NB4 (cell line): ENCODE data around the gene CHAF1B.

Experiments
- POLR2A ChIP-seq: IDR thresholded peaks from 2 replicates; pipeline ENCODE4 v1.6.1; 2011; ENCODE audit warnings: mild to moderate bottlenecking; ENCODE audit not compliant: insufficient read length; ENCODE audit errors: extremely low read depth
- TF ChIP-seq, protein P1 (sequence below): IDR thresholded peaks from one replicate; pipeline ENCODE4 v1.5.1; 2012; ENCODE audit warnings: low read depth, low read length

GRCh38 chr21:36408568-36408967 lies 23.4 kb downstream of the CHAF1B start:
- no peak for TF ChIP-seq POLR2A
- TF ChIP-seq, protein P1, sequence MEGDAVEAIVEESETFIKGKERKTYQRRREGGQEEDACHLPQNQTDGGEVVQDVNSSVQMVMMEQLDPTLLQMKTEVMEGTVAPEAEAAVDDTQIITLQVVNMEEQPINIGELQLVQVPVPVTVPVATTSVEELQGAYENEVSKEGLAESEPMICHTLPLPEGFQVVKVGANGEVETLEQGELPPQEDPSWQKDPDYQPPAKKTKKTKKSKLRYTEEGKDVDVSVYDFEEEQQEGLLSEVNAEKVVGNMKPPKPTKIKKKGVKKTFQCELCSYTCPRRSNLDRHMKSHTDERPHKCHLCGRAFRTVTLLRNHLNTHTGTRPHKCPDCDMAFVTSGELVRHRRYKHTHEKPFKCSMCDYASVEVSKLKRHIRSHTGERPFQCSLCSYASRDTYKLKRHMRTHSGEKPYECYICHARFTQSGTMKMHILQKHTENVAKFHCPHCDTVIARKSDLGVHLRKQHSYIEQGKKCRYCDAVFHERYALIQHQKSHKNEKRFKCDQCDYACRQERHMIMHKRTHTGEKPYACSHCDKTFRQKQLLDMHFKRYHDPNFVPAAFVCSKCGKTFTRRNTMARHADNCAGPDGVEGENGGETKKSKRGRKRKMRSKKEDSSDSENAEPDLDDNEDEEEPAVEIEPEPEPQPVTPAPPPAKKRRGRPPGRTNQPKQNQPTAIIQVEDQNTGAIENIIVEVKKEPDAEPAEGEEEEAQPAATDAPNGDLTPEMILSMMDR: no peak
